Measurements from ENCODE around the gene ADGRL3. TPM values are rescaled to one million over a fixed set of nuclear protein-coding genes. Genes with fewer than 3 reads are reported as not detected.

The ADGRL3 gene
- total RNA-seq, 1 donor from 2014 or later, result 2.1 TPM

DNA sequence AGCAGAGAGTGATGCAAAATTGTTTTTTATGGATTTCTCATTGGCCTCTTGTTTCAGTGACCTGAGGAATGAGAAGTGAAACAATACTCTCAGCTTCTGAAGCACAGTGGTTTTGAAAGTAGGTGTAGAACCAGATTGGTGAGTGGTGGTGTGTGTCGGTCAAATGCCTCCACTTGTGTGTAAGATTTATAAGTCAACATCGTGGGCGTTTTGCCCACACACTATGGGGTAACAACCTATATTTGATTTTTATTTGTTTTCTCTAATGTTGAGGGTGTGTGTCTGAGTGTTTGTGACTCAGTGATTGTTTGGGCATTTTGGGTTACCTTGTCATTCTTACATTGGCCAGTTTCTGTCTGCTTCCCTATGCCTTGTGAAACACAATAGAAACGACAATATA, 23.3 kb downstream of the ADGRL3 start:
- Histone ChIP-seq H3K4me3 (ENCODE audit: low read depth, low read length) (no peak overlapping the region), H3K36me3 (ENCODE audit: control insufficient read depth, insufficient read depth, low read length) (no peaks in the 10 kb centered on the region), H3K27me3 (ENCODE audit: control insufficient read depth, insufficient read depth, low read length) (no peaks in the 10 kb centered on the region)
- TF ChIP-seq, protein P1, sequence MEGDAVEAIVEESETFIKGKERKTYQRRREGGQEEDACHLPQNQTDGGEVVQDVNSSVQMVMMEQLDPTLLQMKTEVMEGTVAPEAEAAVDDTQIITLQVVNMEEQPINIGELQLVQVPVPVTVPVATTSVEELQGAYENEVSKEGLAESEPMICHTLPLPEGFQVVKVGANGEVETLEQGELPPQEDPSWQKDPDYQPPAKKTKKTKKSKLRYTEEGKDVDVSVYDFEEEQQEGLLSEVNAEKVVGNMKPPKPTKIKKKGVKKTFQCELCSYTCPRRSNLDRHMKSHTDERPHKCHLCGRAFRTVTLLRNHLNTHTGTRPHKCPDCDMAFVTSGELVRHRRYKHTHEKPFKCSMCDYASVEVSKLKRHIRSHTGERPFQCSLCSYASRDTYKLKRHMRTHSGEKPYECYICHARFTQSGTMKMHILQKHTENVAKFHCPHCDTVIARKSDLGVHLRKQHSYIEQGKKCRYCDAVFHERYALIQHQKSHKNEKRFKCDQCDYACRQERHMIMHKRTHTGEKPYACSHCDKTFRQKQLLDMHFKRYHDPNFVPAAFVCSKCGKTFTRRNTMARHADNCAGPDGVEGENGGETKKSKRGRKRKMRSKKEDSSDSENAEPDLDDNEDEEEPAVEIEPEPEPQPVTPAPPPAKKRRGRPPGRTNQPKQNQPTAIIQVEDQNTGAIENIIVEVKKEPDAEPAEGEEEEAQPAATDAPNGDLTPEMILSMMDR (IDR thresholded peaks at IDR 0.05; ENCODE audit: insufficient read depth, low read length, poor library complexity, severe bottlenecking), result no peak
- no peak for DNase-seq (ENCODE audit: low read depth)

DNA sequence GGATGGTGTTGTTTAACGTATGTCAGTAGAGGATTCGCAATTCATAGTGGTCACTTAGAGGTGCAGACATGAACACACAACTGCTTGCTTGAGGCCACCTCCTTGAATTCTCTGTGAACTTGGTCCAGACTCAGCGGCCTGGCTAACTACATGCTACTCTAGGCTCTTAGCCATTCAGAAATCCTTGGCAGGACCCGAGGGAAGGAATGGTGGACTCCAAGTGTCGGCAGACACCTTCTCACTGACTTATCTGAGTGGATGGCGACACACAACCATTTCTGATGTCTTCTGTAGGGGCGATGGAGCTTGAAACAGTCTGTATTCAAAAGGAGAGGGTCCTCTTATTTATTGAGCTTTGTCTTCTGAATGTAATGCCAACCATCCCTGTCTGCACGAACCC, 24.4 kb downstream of the ADGRL3 start:
- Histone ChIP-seq H3K27me3 (ENCODE audit: control insufficient read depth, insufficient read depth, low read length) (no peaks in the 10 kb centered on the region), H3K4me3 (ENCODE audit: low read depth, low read length) (no peak overlapping the region), H3K36me3 (ENCODE audit: control insufficient read depth, insufficient read depth, low read length) (no peaks in the 10 kb centered on the region)
- TF ChIP-seq, protein P1 (IDR thresholded peaks at IDR 0.05; ENCODE audit: insufficient read depth, low read length, poor library complexity, severe bottlenecking), result no peak
- DNase-seq (ENCODE audit: low read depth), result no peak

DNA sequence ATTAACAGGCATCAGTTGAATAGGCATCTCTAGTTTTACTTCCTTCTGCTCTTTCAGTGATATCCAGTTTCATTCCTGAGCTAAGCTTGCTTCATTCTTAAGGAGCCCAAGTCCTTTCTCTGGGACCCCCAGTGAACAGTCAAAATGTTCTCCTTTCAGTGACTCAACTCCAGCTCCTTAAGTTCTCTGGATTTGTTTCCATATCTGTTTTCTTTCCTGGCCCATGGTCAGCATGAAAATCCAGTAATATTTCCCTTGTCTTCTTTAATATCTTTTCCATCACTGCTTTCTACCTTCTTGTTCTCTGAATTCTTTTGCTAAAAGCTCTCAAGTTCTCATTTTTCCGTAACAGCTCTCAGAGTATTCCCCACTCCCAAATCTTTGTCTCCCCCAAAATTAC, 25.5 kb downstream of the ADGRL3 start:
- no peak for DNase-seq (ENCODE audit: low read depth)
- TF ChIP-seq, protein P1 (IDR thresholded peaks at IDR 0.05; ENCODE audit: insufficient read depth, low read length, poor library complexity, severe bottlenecking), result no peak
- H3K36me3 ChIP-seq (ENCODE audit: control insufficient read depth, insufficient read depth, low read length), result no peaks in the 10 kb centered on the region
- no peaks in the 10 kb centered on the region for H3K27me3 ChIP-seq (ENCODE audit: control insufficient read depth, insufficient read depth, low read length)
- H3K4me3 ChIP-seq (ENCODE audit: low read depth, low read length), result no peak overlapping the region

DNA sequence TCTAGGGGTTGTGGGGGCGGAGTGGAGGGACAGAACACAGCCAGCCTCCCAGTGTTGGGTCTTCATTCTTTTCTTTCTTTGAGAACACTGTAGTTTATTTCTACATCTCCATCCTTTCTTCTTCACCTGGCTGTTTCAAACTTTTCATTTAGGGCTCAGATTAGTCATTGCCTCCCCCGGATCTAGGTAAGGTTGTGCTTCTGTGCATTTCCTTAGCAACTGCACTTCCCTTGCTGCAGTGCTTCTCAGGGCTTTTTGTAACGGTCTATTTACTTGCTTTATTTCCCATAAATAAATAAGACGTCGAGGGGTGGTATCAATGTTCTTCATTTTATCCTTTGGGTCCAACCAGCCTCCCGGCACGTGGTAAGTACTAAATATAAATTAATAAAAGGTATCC, 31.3 kb downstream of the ADGRL3 start:
- TF ChIP-seq, protein P1 (IDR thresholded peaks at IDR 0.05; ENCODE audit: insufficient read depth, low read length, poor library complexity, severe bottlenecking), result no peak
- Histone ChIP-seq H3K4me3 (ENCODE audit: low read depth, low read length) (no peak overlapping the region), H3K27me3 (ENCODE audit: control insufficient read depth, insufficient read depth, low read length) (no peaks in the 10 kb centered on the region), H3K36me3 (ENCODE audit: control insufficient read depth, insufficient read depth, low read length) (no peaks in the 10 kb centered on the region)
- no peak for DNase-seq (ENCODE audit: low read depth)

DNA sequence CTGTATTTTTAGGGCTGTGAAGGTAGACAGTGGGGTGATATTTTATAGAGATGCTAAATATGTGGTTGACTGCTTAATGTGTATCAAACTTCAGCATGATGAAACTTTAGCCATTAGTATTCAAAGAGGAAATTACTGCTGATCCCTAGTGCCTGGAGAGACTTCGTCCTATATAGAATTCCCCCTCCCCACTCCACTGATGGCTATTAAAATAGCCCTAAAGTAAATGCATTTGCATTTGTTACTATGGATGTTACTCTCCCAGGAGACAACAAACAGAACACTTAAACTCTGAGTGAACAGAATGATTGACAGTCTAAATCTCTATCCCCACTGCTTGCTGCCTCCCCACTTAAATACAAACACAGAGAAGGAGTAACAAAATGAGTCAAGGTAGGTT, 39.1 kb downstream of the ADGRL3 start:
- TF ChIP-seq, protein P1 (IDR thresholded peaks at IDR 0.05; ENCODE audit: insufficient read depth, low read length, poor library complexity, severe bottlenecking), result no peak
- no peaks in the 10 kb centered on the region for H3K27me3 ChIP-seq (ENCODE audit: control insufficient read depth, insufficient read depth, low read length)
- no peak for DNase-seq (ENCODE audit: low read depth)
- no peak overlapping the region for H3K4me3 ChIP-seq (ENCODE audit: low read depth, low read length)
- H3K36me3 ChIP-seq (ENCODE audit: control insufficient read depth, insufficient read depth, low read length), result no peaks in the 10 kb centered on the region

DNA sequence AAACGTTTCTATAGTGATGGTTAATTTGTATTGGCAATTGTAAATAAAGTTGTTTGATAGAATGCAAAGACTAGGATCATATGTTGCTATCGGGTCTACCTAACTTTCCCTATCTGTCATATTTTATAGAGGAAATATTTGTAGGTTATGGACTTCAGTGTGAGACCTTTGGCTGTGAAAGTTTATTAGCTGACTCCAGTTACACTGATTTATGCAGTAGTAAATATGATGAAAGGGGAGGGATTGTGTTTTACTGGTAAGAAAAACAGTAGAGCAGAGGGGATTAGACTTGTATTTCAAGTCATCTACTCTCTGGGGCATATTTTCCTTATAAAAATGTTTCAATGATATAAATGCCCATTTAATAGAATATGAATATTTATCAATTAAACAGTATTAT, 43.8 kb downstream of the ADGRL3 start:
- Histone ChIP-seq H3K27me3 (ENCODE audit: control insufficient read depth, insufficient read depth, low read length) (no peaks in the 10 kb centered on the region), H3K36me3 (ENCODE audit: control insufficient read depth, insufficient read depth, low read length) (no peaks in the 10 kb centered on the region), H3K4me3 (ENCODE audit: low read depth, low read length) (no peak overlapping the region)
- no peak for DNase-seq (ENCODE audit: low read depth)
- TF ChIP-seq, protein P1 (IDR thresholded peaks at IDR 0.05; ENCODE audit: insufficient read depth, low read length, poor library complexity, severe bottlenecking), result no peak
